ENCODE data around the gene MAN1A1.

- TF ChIP-seq TAF1 (IDR thresholded peaks at IDR 0.05; ENCODE audit: borderline replicate concordance, insufficient read depth, low read length) (no peak), POLR2AphosphoS5 (IDR thresholded peaks at IDR 0.05; ENCODE audit: low read depth, low read length) (no peak), SIN3A (IDR thresholded peaks at IDR 0.05; ENCODE audit: borderline replicate concordance, insufficient read depth, low read length) (no peak), REST (IDR thresholded peaks at IDR 0.05; ENCODE audit: insufficient read depth in 1 of 2, low read depth in 2 of 2, low read length in 2 of 2) (no peak)
Measured at GRCh38 chr6:119269266-119270103, 80.1 kb downstream of the MAN1A1 start.
